ENCODE results near the gene KCP.

Gene KCP

GRCh38 chr7:128841171-128841690, 69.3 kb downstream of the KCP start:
- no peak for DNase-seq (ENCODE audit: low read depth in 2 of 2)

GRCh38 chr7:128840326-128841170, 70.0 kb downstream of the KCP start:
- DNase-seq (ENCODE audit: low read depth in 2 of 2) = no peak

GRCh38 chr7:128839751-128840177, 70.7 kb downstream of the KCP start:
- DNase-seq (ENCODE audit: low read depth in 2 of 2) = no peak

- no peak for DNase-seq (ENCODE audit: low read depth in 2 of 2)
Observed at GRCh38 chr7:128838981-128839731, 71.4 kb downstream of the KCP start.

DNA sequence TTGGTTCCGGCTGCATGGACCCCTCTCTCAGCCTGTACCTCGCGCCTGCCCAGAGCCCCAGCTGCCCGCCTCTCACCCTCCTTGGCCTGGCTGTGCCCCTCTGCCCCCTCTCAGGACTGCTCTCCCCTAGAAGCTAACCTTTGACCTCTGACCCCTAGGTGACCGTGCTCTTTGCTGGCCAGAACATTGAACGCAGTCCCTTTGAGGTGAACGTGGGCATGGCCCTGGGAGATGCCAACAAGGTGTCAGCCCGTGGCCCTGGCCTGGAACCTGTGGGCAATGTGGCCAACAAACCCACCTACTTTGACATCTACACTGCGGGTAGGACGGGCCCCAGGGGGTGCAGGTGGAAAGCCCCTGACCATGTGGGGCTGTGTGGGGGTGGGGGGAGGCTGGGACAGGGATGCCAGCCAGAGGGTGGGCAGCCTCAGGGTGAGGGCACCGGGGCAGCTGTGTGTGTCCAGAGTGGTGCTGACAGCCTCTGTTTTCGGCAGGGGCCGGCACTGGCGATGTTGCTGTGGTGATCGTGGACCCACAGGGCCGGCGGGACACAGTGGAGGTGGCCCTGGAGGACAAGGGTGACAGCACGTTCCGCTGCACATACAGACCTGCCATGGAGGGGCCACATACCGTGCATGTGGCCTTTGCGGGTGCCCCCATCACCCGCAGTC, 72.3 kb downstream of the KCP start:
- no peak for DNase-seq (ENCODE audit: low read depth in 2 of 2)

DNA sequence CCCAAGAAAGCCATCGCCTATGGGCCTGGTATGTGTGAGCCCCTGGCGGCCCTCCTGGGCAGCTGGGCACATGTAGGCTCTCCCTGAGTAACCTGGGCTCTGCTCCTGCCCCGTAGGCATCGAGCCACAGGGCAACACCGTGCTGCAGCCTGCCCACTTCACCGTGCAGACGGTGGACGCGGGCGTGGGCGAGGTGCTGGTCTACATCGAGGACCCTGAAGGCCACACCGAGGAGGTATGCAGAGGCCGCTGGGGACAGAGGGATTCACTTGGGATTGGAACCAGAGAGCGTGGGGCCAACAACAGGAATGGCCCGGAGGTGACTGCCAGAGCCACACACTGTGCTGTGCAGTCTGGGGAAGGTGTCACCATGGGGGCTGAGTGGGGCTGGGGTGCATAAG, 73.0 kb downstream of the KCP start:
- no peak for DNase-seq (ENCODE audit: low read depth in 2 of 2)

GRCh38 chr7:128836729-128837348, 73.7 kb downstream of the KCP start:
- DNase-seq (ENCODE audit: low read depth in 2 of 2) = no peak

GRCh38 chr7:128835790-128836641, 74.5 kb downstream of the KCP start:
- no peak for DNase-seq (ENCODE audit: low read depth in 2 of 2)

- no peak for DNase-seq (ENCODE audit: low read depth in 2 of 2)
Observed at GRCh38 chr7:128835231-128835751, 75.2 kb downstream of the KCP start.

- DNase-seq (ENCODE audit: low read depth in 2 of 2) = no peak
Observed at GRCh38 chr7:128833946-128834325, 76.6 kb downstream of the KCP start.

DNA sequence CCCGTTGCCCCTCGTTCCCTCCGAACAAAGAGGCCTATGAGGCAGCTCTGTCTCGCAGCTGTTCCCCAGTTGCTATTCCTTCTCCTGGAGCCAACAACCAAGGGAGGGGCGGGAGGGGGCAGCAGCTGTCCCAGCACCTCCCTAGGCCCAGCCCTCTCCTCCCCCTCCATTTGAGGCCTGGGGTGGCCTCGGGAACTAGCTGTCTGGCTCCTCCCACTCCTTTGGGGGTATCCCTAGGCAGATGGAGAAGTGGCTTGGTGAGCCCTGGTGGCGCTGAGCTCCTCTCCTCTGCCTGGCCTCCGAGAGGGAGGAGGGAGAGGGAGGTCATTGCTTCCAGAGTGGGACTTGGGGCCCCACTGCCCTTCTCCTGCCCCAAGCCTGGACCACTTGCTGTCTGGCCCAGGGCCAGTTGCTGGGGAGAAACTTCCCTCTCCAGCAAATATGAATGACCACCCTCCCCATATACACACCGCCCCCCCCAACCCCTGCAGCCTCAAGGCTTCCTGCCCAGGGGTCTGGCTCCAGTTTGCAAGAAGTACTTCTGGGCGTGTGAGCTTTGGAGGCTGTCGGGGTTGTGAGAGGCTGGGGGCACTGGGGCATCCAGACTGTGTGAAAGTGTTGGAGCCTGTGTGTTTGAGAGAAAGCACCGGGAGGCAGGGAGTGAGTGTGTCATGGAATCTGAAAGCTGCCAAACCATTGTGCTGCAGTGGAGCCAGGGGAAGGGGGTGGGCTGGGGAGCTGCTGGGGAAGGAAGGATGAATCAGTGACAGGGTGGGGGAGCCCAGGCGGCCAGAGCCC, 77.2 kb downstream of the KCP start:
- no peak for DNase-seq (ENCODE audit: low read depth in 2 of 2)

DNA sequence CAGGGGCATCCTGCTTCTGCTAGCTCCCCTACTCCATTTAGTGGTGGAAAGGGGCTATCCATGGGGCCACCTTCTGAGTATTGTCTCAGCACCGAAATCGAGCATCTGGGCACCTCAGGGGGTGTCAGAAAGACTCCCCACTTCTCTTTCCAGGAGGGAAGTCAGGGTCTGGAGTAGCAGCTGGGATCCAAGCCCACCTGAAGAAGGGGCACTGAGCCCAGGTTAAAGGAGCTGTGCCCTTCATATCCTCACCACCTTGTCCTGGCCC, 77.7 kb downstream of the KCP start:
- DNase-seq (ENCODE audit: low read depth in 2 of 2) = no peak

DNA sequence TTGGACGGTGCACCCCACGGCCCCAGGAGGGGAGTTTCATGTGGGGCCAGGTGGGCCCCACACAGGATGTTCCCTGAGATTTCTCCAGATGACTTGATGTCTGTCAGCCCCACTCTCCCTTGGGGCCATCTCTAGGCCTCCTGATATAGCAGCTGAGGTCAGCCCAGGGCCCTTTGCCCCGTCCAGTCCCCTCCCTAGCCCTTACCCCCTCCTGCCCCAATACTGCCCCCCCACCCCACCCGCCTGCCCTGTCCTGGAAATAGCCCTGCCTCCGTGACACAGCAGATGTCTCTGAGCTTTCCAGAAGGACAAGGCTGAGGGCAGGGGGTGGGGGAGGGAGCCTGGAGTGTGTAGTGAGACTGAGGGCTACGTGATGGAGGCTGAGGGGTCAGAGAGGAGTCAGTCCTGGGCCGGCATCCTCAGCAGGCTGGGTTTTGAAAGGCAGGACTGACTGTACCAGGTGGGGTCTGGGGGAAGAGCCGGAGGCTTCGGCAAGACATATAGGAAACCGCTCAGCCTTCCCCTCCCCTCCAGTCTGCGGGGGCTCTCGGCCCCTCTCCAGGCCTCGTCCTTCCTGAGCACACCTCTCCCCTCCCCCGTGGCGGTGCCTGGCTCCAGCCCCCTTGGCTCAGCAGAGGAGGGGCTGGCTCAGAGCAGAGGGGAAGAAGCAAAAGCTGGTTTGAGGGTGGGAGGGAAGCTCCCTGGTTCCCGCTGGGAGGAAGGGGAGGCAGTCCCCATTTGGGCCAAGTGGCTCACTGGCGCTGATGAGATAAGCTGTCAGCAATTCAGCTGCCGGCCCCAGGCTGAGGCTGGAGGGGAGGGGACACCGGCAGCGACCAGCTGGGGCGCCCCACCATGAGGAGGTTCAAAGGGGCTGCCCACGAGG, 78.3 kb downstream of the KCP start:
- DNase-seq (ENCODE audit: low read depth in 2 of 2) = no peak

GRCh38 chr7:128831178-128831993, 79.1 kb downstream of the KCP start:
- no peak for DNase-seq (ENCODE audit: low read depth in 2 of 2)

- no peak for DNase-seq (ENCODE audit: low read depth in 2 of 2)
Observed at GRCh38 chr7:128830231-128831177, 80.0 kb downstream of the KCP start, which contains the start of gene FLNC. Gene FLNC (plus strand): TSS chr7:128830406. CDS start chr7:128830638, 232 bp downstream.

DNA sequence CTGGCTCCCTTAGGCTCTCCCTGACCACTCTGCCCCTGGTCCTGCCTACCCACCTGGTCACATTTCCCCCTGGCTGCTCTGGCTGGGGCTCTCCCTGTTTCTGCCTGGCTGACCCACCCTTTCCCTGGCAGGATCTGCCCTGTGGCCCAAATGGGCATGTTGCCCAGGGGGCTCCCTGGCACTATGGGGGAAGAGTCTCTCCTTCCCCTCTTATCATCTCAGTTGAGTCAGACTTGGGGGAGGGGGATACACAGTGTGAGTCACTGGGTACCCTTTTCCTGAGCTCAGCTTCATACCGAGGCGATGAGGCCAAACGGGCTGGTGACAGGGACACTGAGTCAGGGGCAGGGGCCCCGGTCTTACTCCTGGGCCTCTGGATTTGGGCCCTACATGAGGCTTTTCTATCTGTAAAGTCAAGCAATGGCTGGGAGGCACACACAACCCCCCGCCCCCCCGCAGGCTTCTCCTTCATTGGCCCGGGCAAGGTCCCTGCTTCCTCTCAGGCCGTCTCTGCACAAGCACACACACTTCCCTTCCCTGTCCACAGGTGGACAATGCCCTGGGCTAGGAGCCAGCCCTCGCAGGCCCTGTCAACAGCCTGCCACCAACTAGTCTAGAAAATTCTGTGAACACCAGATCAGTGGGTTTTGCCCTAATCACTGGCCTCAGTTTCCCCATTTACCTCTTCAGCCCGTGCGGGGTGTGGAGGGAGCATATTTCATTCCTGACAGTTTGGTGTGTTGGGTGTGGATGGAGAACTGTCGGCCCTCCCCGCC, 80.9 kb downstream of the KCP start:
- DNase-seq (ENCODE audit: low read depth in 2 of 2) = no peak
